Keratinocyte (primary cell): ENCODE data around the gene KIZ. TPM values are rescaled to one million over a fixed set of nuclear protein-coding genes. Genes with fewer than 3 reads are reported as not detected.

Source experiments
- DNase-seq: peaks from one replicate; pipeline ENCODE4 v3.0.0-alpha.2; 2011; ENCODE audit warnings: low read depth, missing footprints, low spot score
- FAIRE-seq: peaks from 2 replicates; lab custom pipeline; 2011; peaks lifted over from hg19 to GRCh38; lab: Jason Lieb, UNC
- H2AFZ ChIP-seq: 2 replicates; pipeline ENCODE4 v1.6.0; 2012; ENCODE audit warnings: low read length, control low read depth, inconsistent platforms; ENCODE audit not compliant: control insufficient read depth
- H3K27ac ChIP-seq: 2 replicates; pipeline ENCODE4 v1.5.1; 2011; ENCODE audit warnings: low read length; ENCODE audit not compliant: control insufficient read depth, insufficient read depth
- H3K27me3 ChIP-seq: 3 replicates; pipeline ENCODE4 v1.6.0; 2011; ENCODE audit warnings: low read length; ENCODE audit not compliant: control insufficient read depth, insufficient read depth; ENCODE audit errors: extremely low read depth
- H3K36me3 ChIP-seq, 2 experiments: 2 replicates in 1 of 2; 3 replicates in 1 of 2; pipeline ENCODE4 v1.5.1; 2011; ENCODE audit warnings: low read length in 2 of 2, mild to moderate bottlenecking in 1 of 2; ENCODE audit not compliant: control insufficient read depth in 2 of 2, insufficient read depth in 2 of 2; ENCODE audit errors: extremely low read depth in 1 of 2
- H3K4me1 ChIP-seq: 3 replicates; pipeline ENCODE4 v1.5.1; 2011; ENCODE audit warnings: low read length; ENCODE audit not compliant: control insufficient read depth, insufficient read depth; ENCODE audit errors: extremely low read depth
- H3K4me2 ChIP-seq: 3 replicates; pipeline ENCODE4 v1.6.0; 2011; ENCODE audit warnings: low read depth, low read length; ENCODE audit not compliant: control insufficient read depth, insufficient read depth; ENCODE audit errors: extremely low read depth
- H3K4me3 ChIP-seq, 3 experiments: fragments of 200-600 bp in 1 of 3; sonication (generic) in 1 of 3; 2 replicates in 2 of 3; 3 replicates in 1 of 3; pipeline ENCODE4 v1.5.1; 2011 to 2016; ENCODE audit warnings: low read length in 3 of 3, mild to moderate bottlenecking in 3 of 3, control low read depth in 2 of 3, inconsistent platforms in 1 of 3, low read depth in 1 of 3, mixed read lengths in 1 of 3, mixed run types in 1 of 3, moderate library complexity in 1 of 3; ENCODE audit not compliant: control insufficient read depth in 2 of 3, insufficient read depth in 2 of 3; ENCODE audit errors: extremely low read depth in 1 of 3
- H3K79me2 ChIP-seq: 2 replicates; pipeline ENCODE4 v1.6.0; 2012; ENCODE audit warnings: low read length; ENCODE audit not compliant: control insufficient read depth, insufficient read depth
- H3K9ac ChIP-seq: 3 replicates; pipeline ENCODE4 v1.6.0; 2011; ENCODE audit warnings: low read length; ENCODE audit not compliant: control insufficient read depth, insufficient read depth; ENCODE audit errors: extremely low read depth
- H3K9me1 ChIP-seq: 3 replicates; pipeline ENCODE4 v1.6.0; 2011; ENCODE audit warnings: low read length; ENCODE audit not compliant: control insufficient read depth, insufficient read depth; ENCODE audit errors: extremely low read depth
- H3K9me3 ChIP-seq: 2 replicates; pipeline ENCODE4 v1.5.1; 2012; ENCODE audit warnings: low read depth, low read length; ENCODE audit not compliant: control insufficient read depth
- H4K20me1 ChIP-seq: 3 replicates; pipeline ENCODE4 v1.6.0; 2011; ENCODE audit warnings: low read length; ENCODE audit not compliant: control insufficient read depth, insufficient read depth; ENCODE audit errors: extremely low read depth
- EZH2 ChIP-seq: IDR thresholded peaks from one replicate; pipeline ENCODE4 v1.6.1; 2012; ENCODE audit warnings: inconsistent platforms, mild to moderate bottlenecking, low read length, moderate library complexity
- dilution Hi-C: fragments of 300-500 bp; cut with MboI; formaldehyde crosslinking; loops from one replicate; pipeline ENCODE4 v1.7.0; 2020; ENCODE audit warnings: low sequenced_read_pairs; ENCODE audit not compliant: extremely low pct_ligation_motif_present
- polyA plus RNA-seq, 5 experiments: library from polyadenylated mRNA; depleted of rRNA in 3 of 5; stranded (reverse) in 3 of 5; stranded (forward) in 1 of 5; unstranded in 1 of 5; fragments of >200 nt; gene quantifications; 1 replicate in 1 of 5; 2 replicates in 3 of 5; 3 replicates in 1 of 5; pipeline versions ENCODE4 v1.2.1 to v1.2.3, GENCODE V29; 2011 to 2012; ENCODE audit warnings: missing spikeins in 2 of 5, low read depth in 1 of 5, low replicate concordance in 1 of 5
- TF ChIP-seq, protein P1 (sequence below), 3 experiments: IDR thresholded peaks in 1 of 3; conservative IDR thresholded peaks in 1 of 3; optimal IDR thresholded peaks in 1 of 3; 2 replicates in 2 of 3; 3 replicates in 1 of 3; pipeline versions ENCODE3 to v1.5.1; 2011; ENCODE audit warnings: low read length in 3 of 3, mild to moderate bottlenecking in 3 of 3, moderate library complexity in 2 of 3, control low read depth in 1 of 3, inconsistent platforms in 1 of 3; ENCODE audit not compliant: insufficient read depth in 2 of 3; ENCODE audit errors: extremely low read depth in 1 of 3

KIZ gene
- polyA plus RNA-seq, 1 donor (not counting 4 experiments of a cell fraction or from before 2014, with no cell fraction given), result 21.3 TPM

DNA sequence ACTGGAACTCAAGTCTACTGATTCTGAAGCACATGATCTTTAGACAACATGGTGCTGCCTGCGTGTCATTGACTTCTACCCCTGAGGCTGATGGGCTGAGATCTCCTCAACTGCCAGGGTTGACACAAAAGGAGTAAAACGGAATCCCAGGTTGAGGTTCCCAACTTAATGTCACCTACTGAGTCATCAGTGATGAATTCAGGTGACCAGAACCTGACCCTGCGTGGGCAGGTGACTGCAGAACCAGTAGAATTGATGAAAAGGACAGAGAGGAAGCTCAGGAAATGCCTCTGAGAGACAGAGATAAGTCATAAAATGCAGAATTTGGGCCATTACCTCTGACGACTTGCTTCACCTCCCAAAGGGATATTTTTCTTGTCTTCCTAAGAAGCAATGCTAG, 7.7 kb upstream of the KIZ start:
- no peak overlapping the region for H3K27ac ChIP-seq
- no peak overlapping the region for H3K4me2 ChIP-seq
- H3K9me3 ChIP-seq, result no peaks in the 10 kb centered on the region
- TF ChIP-seq EZH2, result no peak
- TF ChIP-seq, protein P1, sequence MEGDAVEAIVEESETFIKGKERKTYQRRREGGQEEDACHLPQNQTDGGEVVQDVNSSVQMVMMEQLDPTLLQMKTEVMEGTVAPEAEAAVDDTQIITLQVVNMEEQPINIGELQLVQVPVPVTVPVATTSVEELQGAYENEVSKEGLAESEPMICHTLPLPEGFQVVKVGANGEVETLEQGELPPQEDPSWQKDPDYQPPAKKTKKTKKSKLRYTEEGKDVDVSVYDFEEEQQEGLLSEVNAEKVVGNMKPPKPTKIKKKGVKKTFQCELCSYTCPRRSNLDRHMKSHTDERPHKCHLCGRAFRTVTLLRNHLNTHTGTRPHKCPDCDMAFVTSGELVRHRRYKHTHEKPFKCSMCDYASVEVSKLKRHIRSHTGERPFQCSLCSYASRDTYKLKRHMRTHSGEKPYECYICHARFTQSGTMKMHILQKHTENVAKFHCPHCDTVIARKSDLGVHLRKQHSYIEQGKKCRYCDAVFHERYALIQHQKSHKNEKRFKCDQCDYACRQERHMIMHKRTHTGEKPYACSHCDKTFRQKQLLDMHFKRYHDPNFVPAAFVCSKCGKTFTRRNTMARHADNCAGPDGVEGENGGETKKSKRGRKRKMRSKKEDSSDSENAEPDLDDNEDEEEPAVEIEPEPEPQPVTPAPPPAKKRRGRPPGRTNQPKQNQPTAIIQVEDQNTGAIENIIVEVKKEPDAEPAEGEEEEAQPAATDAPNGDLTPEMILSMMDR (optimal IDR thresholded peaks at IDR 0.05 in 1 of 3, IDR thresholded peaks at IDR 0.05 in 1 of 3, conservative IDR thresholded peaks at IDR 0.05 in 1 of 3; ENCODE audit: extremely low read depth in 1 of 3, insufficient read depth in 2 of 3, low read length in 3 of 3), result no peak
- no peak overlapping the region for H3K9ac ChIP-seq
- H3K36me3 ChIP-seq, result no peaks in the 10 kb centered on the region
- FAIRE-seq, result no peak
- H2AFZ ChIP-seq, result no peak overlapping the region
- no peak overlapping the region for H3K4me3 ChIP-seq
- no peaks in the 10 kb centered on the region for H3K9me1 ChIP-seq
- DNase-seq, result no peak
- peaks cover 13% of the 10 kb centered on the region for H3K27me3 ChIP-seq
- H3K79me2 ChIP-seq, result no peaks in the 10 kb centered on the region
- H3K4me1 ChIP-seq, result no peaks in the 10 kb centered on the region
- dilution Hi-C loops, result no loop called here
- H4K20me1 ChIP-seq, result no peaks in the 10 kb centered on the region

- Histone ChIP-seq H3K9me1 (no peaks in the 10 kb centered on the region), H3K27ac (no peak overlapping the region), H3K4me2 (no peak overlapping the region), H2AFZ (no peak overlapping the region), H3K9me3 (no peaks in the 10 kb centered on the region), H4K20me1 (no peaks in the 10 kb centered on the region), H3K79me2 (no peaks in the 10 kb centered on the region), H3K9ac (no peak overlapping the region), H3K4me1 (no peaks in the 10 kb centered on the region), H3K27me3 (peaks cover 13% of the 10 kb centered on the region), H3K4me3 (no peak overlapping the region), H3K36me3 (no peaks in the 10 kb centered on the region)
- DNase-seq (no peak), FAIRE-seq (no peak)
- no peak for TF ChIP-seq EZH2
- TF ChIP-seq, protein P1 (optimal IDR thresholded peaks at IDR 0.05 in 1 of 3, IDR thresholded peaks at IDR 0.05 in 1 of 3, conservative IDR thresholded peaks at IDR 0.05 in 1 of 3; ENCODE audit: extremely low read depth in 1 of 3, insufficient read depth in 2 of 3, low read length in 3 of 3), result no peak
- dilution Hi-C loops, result no loop called here
These were observed 7.1 kb upstream of the KIZ start for GRCh38 chr20:21118782-21119181.
